Measurements from ENCODE around the gene PPM1L. TPM values are rescaled to one million over a fixed set of nuclear protein-coding genes. Genes with fewer than 3 reads are reported as not detected.

The PPM1L gene
- total RNA-seq, 1 experiment from 2014 or later: 5.0 TPM

DNA sequence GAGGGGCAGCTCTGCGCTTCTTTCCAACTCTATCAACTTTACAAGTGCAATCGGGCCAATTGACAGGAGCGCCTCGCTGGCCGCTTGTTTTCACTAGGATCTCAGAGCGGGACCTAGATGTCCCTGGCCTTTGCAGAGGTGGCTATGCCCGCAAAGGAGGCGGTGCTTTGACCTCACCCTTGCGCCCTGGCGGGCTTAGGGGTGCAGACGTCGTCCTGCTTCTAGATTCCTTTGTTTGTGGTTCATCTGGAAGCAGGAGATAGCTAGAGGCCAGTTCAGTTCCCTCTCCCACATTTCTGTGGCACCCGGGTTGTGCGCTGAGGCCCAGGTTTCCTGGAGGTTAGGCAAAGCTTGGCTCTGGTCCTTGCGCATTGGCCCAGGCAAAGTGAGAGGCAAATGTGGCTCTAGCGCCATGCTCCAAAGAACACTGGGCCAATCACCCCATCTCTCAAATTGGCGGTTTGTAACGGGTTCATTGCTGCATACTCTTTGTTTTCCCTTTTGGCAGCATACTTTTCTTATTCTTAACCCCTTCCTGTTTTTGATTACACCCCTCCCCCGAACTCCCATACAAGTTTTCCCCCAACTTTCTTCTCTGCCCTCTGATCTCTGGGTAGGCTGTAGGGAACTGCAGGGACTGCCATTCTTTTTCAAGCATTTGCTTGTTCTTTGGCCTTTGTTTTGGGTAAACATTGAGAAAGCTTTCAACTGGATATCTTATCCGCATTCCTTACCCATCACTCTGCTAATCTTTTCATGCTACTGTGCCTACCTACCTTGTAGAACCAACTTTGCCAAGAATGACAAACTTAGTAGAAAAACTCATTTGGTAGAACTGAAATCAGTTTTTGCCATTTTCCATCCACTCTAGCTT is 1.4 kb downstream of the PPM1L start:
- Histone ChIP-seq H2AFZ (no peak overlapping the region), H3K9me2 (ENCODE audit: insufficient read depth) (no peaks in the 10 kb centered on the region), H3K4me1 (replicated peaks; ENCODE audit: insufficient read depth) (peaks cover 23% of the 10 kb centered on the region), H3K4me3 (peak overlapping the region; percentile 71; the same call in 1 of the 2 replicates), H3K4me2 (peak overlapping the region; percentile 90), H3K36me3 (ENCODE audit: low read depth) (no peaks in the 10 kb centered on the region), H3K27me3 (ENCODE audit: insufficient read depth, low read depth) (no peaks in the 10 kb centered on the region), H3K27ac (no peak overlapping the region), H3K9me3 (ENCODE audit: insufficient read depth, low read depth) (no peaks in the 10 kb centered on the region), H3F3A (ENCODE audit: insufficient read depth, low read depth) (peaks cover 2% of the 10 kb centered on the region; the same call in 1 of the 2 replicates), H4K20me1 (ENCODE audit: insufficient read depth) (no peaks in the 10 kb centered on the region), H3K79me2 (ENCODE audit: low read depth) (no peaks in the 10 kb centered on the region)
- intact Hi-C loops (cut with micrococcal nuclease; ENCODE audit: unreplicated experiment): loop anchor here (1.0 kb wide), 1 partner anchor 162 kb away; no protein-coding TSS in a partner anchor
- CTCF ChIA-PET: no interaction called here
- TF ChIP-seq EZH2 (IDR thresholded peaks at IDR 0.05; ENCODE audit: low read depth): no peak
- TF ChIP-seq, protein P1, sequence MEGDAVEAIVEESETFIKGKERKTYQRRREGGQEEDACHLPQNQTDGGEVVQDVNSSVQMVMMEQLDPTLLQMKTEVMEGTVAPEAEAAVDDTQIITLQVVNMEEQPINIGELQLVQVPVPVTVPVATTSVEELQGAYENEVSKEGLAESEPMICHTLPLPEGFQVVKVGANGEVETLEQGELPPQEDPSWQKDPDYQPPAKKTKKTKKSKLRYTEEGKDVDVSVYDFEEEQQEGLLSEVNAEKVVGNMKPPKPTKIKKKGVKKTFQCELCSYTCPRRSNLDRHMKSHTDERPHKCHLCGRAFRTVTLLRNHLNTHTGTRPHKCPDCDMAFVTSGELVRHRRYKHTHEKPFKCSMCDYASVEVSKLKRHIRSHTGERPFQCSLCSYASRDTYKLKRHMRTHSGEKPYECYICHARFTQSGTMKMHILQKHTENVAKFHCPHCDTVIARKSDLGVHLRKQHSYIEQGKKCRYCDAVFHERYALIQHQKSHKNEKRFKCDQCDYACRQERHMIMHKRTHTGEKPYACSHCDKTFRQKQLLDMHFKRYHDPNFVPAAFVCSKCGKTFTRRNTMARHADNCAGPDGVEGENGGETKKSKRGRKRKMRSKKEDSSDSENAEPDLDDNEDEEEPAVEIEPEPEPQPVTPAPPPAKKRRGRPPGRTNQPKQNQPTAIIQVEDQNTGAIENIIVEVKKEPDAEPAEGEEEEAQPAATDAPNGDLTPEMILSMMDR (conservative IDR thresholded peaks at IDR 0.05): no peak
- TSS peak; percentile 19 for BruUV-seq (replicated peaks)
- POLR2A ChIA-PET (ENCODE audit: unreplicated experiment): interaction anchor here (0.6 to 0.7 kb wide), 2 partner anchors 59 to 197 kb away, joined by 4 to 10 read pairs; no protein-coding TSS in a partner anchor
- no peak for DNase-seq

DNA sequence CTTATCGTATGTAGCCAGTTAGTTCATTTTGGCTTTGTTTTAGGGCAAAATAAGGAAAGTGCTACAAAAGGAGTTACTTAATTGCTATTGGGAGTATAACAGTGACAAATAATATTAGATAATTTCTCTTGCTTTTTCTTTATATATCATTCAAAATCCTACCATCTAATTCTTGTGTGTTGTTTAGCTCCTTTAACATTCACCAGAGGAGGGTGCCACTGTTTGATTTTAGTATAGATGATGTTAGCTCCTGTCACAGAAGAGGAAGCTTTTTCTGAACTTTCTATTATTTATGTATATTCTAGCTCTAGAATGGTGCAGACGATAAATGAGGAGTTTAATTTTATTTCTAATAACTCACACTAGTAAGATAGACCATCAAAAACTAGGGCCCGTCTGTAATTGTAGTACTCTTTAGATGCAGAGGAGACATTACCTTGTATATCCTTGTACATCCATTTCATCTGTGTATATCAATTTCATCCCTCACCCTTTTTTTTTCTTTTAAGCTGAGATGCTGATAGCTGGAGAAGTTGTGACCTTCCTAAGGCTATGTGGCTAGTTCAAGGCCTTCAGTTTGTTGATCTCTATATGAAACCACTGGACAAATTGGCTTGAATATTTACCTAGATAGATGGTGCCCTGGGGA is 3.0 kb downstream of the PPM1L start:
- no peak for TF ChIP-seq EZH2 (IDR thresholded peaks at IDR 0.05; ENCODE audit: low read depth)
- TF ChIP-seq, protein P1 (conservative IDR thresholded peaks at IDR 0.05): no peak
- no peaks in the 10 kb centered on the region for H4K20me1 ChIP-seq (ENCODE audit: insufficient read depth)
- no peaks in the 10 kb centered on the region for H3K79me2 ChIP-seq (ENCODE audit: low read depth)
- no peak overlapping the region for H3K4me2 ChIP-seq
- H3K4me1 ChIP-seq (replicated peaks; ENCODE audit: insufficient read depth): peaks cover 14% of the 10 kb centered on the region
- no peak overlapping the region for H3K4me3 ChIP-seq
- H3F3A ChIP-seq (ENCODE audit: insufficient read depth, low read depth): peaks cover 2% of the 10 kb centered on the region; the same call in 1 of the 2 replicates
- no peak for DNase-seq
- intact Hi-C loops (cut with micrococcal nuclease; ENCODE audit: unreplicated experiment): no loop called here
- BruUV-seq (replicated peaks): no TSS peak
- CTCF ChIA-PET: no interaction called here
- H3K9me2 ChIP-seq (ENCODE audit: insufficient read depth): no peaks in the 10 kb centered on the region
- H3K9me3 ChIP-seq (ENCODE audit: insufficient read depth, low read depth): no peaks in the 10 kb centered on the region
- POLR2A ChIA-PET (ENCODE audit: unreplicated experiment): interaction anchor here (0.6 kb wide), 1 partner anchor 764 kb away, joined by 6 read pairs; no protein-coding TSS in a partner anchor
- H3K36me3 ChIP-seq (ENCODE audit: low read depth): no peaks in the 10 kb centered on the region
- H3K27me3 ChIP-seq (ENCODE audit: insufficient read depth, low read depth): no peaks in the 10 kb centered on the region
- H2AFZ ChIP-seq: no peak overlapping the region
- H3K27ac ChIP-seq: no peak overlapping the region

DNA sequence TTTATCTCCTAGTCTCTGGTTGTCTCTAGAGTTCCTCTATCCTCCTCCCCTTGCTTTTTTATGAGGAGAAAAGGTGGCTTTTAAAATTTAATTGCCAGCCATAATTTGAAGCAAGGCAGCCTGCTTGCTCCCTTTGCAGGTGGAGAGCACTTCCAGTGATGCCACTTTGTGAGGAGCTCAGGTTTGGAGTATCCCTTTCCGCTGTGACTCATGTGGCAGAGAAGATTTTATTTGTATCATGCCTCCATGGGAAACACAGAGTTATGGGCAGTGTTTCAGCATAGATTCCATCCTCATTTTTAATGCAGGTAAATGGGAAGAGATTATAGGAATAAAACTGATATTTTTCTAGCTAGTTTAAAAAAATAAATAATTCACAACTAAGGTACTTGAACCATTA is 7.0 kb downstream of the PPM1L start:
- intact Hi-C loops (cut with micrococcal nuclease; ENCODE audit: unreplicated experiment): no loop called here
- no peak overlapping the region for H2AFZ ChIP-seq
- DNase-seq: no peak
- H4K20me1 ChIP-seq (ENCODE audit: insufficient read depth): no peaks in the 10 kb centered on the region
- no peaks in the 10 kb centered on the region for H3K27me3 ChIP-seq (ENCODE audit: insufficient read depth, low read depth)
- CTCF ChIA-PET: no interaction called here
- no peaks in the 10 kb centered on the region; the same call in 1 of the 2 replicates for H3K4me1 ChIP-seq (replicated peaks; ENCODE audit: insufficient read depth)
- no peak overlapping the region for H3K4me3 ChIP-seq
- POLR2A ChIA-PET (ENCODE audit: unreplicated experiment): no interaction called here
- no peak overlapping the region for H3K27ac ChIP-seq
- TF ChIP-seq EZH2 (IDR thresholded peaks at IDR 0.05; ENCODE audit: low read depth): no peak
- TF ChIP-seq, protein P1 (conservative IDR thresholded peaks at IDR 0.05): no peak
- no TSS peak for BruUV-seq (replicated peaks)
- H3K36me3 ChIP-seq (ENCODE audit: low read depth): no peaks in the 10 kb centered on the region
- no peaks in the 10 kb centered on the region for H3K9me2 ChIP-seq (ENCODE audit: insufficient read depth)
- no peaks in the 10 kb centered on the region for H3F3A ChIP-seq (ENCODE audit: insufficient read depth, low read depth)
- H3K9me3 ChIP-seq (ENCODE audit: insufficient read depth, low read depth): no peaks in the 10 kb centered on the region
- H3K79me2 ChIP-seq (ENCODE audit: low read depth): no peaks in the 10 kb centered on the region
- no peak overlapping the region for H3K4me2 ChIP-seq

All from PC-9 (cell line).